Astrocyte of the cerebellum (primary cell): ENCODE results near the gene SORCS2.

Source experiments
- DNase-seq: peaks from one replicate; pipeline ENCODE4 v3.0.0-alpha.2; 2011; ENCODE audit warnings: low read depth
- H3K4me3 ChIP-seq: 2 replicates; pipeline ENCODE4 v1.5.1; 2011; ENCODE audit warnings: mild to moderate bottlenecking, low read depth, low read length, moderate library complexity
- in situ Hi-C: cut with HindIII; loops from 2 replicates; pipeline ENCODE4 v1.10.0; 2017; ENCODE audit warnings: low sequenced_read_pairs
- TF ChIP-seq, protein P1 (sequence below): IDR thresholded peaks from 2 replicates; pipeline ENCODE4 v1.5.1; 2012; ENCODE audit warnings: low read length, low read depth, moderate library complexity, mild to moderate bottlenecking; ENCODE audit errors: missing control alignments

The SORCS2 gene

DNA sequence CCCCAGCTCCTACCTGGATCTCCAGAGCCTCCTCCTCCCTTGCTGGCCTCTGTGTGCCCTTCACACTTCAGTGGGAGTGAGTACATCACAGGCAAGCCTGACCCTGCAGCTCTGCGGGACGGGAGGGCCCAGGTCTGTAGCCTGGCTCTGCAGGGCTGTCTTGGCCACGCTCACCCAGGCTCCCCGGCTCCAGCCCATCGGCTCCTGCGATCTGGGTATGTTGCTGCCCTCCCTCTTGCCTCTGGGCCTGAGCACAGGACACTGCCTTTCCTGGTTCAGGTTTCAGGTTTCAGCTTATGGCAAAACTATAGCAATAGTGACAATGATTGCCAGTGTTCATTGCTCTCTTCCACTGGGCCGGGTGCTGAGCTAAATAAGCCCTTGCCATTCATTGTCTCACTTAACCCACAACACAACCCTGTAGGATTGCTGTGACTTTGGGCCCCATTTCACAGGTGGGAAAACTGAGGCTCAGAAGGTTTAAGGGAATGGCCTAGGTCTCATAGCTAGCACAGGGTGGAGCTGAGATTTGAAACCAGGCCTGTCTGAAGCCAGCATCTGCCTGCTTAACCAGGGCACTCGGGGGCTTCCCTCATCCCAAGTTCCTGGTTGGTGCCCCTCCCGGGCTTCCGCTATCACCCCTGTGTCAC is 44.6 kb upstream of the SORCS2 start:
- no peak overlapping the region for H3K4me3 ChIP-seq
- in situ Hi-C loops, result no loop called here
- DNase-seq, result no peak
- TF ChIP-seq, protein P1, sequence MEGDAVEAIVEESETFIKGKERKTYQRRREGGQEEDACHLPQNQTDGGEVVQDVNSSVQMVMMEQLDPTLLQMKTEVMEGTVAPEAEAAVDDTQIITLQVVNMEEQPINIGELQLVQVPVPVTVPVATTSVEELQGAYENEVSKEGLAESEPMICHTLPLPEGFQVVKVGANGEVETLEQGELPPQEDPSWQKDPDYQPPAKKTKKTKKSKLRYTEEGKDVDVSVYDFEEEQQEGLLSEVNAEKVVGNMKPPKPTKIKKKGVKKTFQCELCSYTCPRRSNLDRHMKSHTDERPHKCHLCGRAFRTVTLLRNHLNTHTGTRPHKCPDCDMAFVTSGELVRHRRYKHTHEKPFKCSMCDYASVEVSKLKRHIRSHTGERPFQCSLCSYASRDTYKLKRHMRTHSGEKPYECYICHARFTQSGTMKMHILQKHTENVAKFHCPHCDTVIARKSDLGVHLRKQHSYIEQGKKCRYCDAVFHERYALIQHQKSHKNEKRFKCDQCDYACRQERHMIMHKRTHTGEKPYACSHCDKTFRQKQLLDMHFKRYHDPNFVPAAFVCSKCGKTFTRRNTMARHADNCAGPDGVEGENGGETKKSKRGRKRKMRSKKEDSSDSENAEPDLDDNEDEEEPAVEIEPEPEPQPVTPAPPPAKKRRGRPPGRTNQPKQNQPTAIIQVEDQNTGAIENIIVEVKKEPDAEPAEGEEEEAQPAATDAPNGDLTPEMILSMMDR, result no peak

DNA sequence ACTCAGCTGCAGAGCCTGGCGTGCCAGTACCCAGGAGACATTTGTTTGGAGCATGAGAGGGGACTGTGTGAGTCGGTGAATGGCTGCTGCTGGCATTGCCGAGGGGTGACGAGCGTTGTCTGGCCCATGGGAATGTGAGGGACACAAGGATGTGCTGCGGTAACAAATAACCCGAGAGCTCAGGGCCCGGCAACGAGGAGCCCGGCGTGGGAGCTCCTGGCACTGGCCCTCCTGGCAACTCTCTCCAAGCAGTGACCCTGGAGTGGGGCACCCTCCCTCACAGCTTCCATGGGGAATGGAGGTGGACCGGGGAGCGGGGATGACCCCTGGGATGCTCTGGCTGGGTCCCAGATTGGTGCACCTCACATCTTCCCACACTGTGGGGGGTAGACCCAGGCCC is 44.0 kb upstream of the SORCS2 start:
- TF ChIP-seq, protein P1, result no peak
- DNase-seq, result no peak
- in situ Hi-C loops, result no loop called here
- H3K4me3 ChIP-seq, result no peak overlapping the region

DNA sequence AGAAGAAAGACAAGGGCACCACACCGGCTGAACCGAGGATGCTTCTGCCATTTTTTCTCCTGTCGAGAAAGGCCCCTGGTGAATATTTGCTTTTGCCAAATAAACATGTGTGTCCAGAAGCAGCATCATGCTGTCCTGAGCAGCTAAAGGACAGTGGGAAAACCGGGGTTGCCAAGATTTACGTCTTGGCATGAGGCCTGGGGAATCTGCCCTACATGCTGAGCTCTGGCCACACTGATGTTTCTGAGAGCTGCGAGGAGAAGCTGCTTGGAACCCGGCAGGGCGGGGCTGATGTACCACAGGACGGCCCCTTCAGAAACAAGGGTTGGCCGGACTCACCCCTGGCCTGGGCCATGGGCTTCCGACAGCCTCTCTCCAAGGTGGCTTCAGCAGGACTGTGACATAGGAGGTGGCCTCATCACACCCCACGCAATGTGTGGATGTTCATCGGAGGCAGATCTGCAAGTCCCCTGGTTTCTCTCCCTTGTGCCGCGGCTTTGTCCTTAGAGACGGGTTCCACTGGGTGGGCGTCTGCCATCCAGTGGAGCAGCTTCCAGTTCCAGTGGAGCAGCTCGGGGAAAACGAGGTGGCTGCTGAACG is 42.2 kb upstream of the SORCS2 start:
- no peak overlapping the region for H3K4me3 ChIP-seq
- TF ChIP-seq, protein P1, result no peak
- in situ Hi-C loops, result no loop called here
- DNase-seq, result peak; percentile 20

DNA sequence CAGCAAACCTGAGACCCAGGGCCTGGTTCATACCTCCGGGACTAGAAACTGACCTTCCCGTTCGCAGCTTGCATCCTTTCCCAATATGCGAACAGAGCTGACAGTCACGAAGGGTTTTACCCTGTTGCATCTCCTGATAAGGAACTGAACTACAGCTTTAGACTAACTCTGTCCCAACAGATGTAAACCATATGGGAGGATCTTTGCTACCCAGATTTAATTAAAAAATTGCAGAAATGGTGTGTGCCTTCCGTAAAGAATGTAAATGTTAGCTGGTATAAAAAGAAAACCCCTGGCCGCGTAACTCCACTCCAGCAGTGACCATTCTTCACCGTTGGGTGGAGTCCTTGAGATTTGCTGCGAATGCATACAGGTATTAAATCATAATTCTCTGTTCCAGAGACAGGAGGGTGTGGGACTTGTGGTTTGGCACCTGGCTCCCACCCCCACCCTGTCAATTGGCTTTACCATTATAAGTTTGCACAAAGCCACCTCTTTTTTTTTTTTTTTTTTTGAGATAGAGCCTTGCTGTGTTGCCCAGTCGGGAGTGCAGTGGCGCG is 40.6 kb upstream of the SORCS2 start:
- DNase-seq, result no peak

DNA sequence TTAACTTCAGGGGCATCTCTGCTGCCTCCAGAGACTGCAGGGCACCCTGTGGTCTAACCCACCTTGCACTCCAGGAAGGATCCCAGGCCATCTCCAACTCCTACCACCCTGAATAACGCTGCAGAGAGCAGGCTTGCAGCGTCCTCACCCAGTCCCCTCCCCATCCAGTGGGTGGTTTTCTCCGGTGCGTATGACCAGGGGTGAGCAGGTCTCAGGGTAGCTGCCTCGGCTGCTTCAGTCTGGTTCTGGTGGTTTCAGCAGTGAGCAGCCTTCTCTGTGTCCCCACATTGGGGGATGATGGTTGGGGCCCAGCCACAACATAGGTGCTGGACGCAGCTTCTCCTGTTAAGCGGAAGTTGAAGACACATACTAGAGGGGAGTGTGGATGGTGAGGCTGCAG is 38.6 kb upstream of the SORCS2 start:
- DNase-seq, result no peak
- TF ChIP-seq, protein P1, result no peak
- no peak overlapping the region for H3K4me3 ChIP-seq
- in situ Hi-C loops, result no loop called here

More for the DNA sequence above, 40.6 kb upstream of the SORCS2 start:
- TF ChIP-seq, protein P1, result no peak
- in situ Hi-C loops, result no loop called here
- no peak overlapping the region for H3K4me3 ChIP-seq

DNA sequence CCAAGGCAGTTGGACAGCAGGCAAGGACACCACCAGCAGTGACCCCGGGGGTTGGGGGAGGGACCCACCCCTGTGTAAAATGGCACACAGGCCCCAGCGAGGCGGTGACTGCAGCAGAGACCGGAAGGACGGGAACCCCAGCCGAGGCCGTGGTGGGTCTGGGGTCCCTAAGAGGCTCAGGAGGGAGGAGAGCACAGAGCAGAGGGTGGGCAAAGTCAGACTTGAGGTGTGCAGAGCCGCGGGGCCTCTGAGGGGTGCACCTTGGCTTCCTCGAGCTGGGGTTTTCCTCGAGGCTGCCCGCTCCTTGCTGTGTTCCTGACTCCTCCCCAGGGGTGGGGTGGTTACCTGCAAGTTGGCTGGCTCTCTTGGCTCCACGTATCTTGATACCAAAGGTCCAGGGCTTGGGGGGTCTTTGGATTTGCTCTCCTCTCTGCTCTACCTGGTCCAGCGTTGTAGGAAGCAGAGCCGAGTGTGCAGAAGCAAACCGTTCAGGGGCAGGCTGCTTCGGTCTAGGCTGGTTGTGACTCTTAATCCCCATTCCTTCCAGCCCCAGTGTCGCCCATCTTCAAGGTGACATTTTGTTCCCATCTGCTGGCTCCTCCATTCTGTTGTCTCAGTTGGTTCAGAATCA is 37.9 kb upstream of the SORCS2 start:
- TF ChIP-seq, protein P1, result no peak
- in situ Hi-C loops, result no loop called here
- no peak for DNase-seq
- H3K4me3 ChIP-seq, result no peak overlapping the region
